ENCODE results near the gene SLC25A21.

DNA sequence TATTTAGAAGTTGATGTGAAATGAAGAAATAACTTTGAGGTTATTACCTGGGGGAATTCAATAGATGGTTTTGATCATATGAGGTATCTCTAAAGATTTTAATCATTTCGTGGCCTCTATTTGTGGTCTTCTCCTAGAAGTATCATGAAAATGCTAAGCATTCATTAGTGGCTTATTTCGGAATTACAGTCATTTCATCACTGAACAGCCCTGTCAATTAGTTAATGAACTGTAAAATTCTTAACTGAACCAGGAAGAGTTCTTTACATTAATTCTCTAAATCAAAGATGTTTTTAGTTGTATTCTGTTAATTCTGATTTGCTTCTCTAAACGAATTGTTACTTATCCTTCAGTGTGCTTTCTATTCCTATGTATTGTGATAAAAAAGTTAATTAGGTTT lies 261.8 kb downstream of the SLC25A21 start:
- TF ChIP-seq POLR2A (IDR thresholded peaks at IDR 0.05) = no peak
- TF ChIP-seq, protein P1, sequence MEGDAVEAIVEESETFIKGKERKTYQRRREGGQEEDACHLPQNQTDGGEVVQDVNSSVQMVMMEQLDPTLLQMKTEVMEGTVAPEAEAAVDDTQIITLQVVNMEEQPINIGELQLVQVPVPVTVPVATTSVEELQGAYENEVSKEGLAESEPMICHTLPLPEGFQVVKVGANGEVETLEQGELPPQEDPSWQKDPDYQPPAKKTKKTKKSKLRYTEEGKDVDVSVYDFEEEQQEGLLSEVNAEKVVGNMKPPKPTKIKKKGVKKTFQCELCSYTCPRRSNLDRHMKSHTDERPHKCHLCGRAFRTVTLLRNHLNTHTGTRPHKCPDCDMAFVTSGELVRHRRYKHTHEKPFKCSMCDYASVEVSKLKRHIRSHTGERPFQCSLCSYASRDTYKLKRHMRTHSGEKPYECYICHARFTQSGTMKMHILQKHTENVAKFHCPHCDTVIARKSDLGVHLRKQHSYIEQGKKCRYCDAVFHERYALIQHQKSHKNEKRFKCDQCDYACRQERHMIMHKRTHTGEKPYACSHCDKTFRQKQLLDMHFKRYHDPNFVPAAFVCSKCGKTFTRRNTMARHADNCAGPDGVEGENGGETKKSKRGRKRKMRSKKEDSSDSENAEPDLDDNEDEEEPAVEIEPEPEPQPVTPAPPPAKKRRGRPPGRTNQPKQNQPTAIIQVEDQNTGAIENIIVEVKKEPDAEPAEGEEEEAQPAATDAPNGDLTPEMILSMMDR (IDR thresholded peaks at IDR 0.05 in 8 of 11, conservative IDR thresholded peaks at IDR 0.05 in 3 of 11) = no peak
